ENCODE results near the gene NRG3. TPM values are rescaled to one million over a fixed set of nuclear protein-coding genes. Genes with fewer than 3 reads are reported as not detected.

NRG3 gene
- total RNA-seq, 1 donor from 2014 or later = 2.3 TPM

DNA sequence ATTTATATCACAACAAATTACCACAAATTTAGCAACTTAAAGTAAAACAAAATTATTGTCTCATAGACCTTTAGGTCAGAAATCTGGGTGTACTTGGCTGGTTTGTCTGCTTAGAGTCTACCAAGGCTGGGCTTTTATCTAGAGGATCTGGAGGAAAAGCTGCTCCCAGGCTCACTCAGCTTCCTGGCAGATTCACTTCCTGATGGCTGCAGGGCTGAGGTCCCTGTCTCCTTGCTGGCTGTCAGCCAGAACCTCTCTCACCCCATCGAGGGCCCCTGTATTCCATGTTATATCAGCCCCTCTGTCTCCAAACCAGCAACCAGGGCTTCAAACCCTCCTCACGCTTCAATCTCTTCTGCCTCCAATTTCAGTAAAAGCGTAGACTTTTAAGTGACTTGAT lies 734.9 kb downstream of the NRG3 start:
- TF ChIP-seq CTCF (IDR thresholded peaks at IDR 0.05) = no peak
- Histone ChIP-seq H3K27me3 (no peaks in the 10 kb centered on the region), H3K27ac (no peak overlapping the region), H3K4me3 (no peak overlapping the region), H3K4me1 (no peaks in the 10 kb centered on the region), H3K36me3 (no peaks in the 10 kb centered on the region), H3K9me3 (no peaks in the 10 kb centered on the region)
- ATAC-seq = no peak
- intact Hi-C loops (cut with DNase I) = no loop called here
- DNase-seq = no peak

DNA sequence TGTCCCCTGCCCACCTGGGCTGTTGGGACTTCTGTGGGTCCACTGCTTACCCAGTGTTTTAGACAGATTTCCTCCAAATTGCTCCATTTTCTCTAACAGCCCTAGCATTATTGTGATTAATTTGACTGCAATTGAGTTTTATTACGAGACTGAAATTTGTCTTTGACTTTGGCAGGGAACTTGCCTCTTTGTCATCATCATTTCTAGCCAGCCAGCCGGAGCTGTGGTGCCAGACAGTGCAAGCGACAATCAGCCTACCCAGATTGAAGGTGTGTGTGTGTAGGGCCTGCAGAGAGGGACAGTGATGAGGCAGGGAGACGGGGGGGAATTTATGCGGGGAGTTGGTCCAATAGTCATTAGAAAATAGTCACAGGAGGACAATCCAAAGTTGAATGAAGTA lies 743.0 kb downstream of the NRG3 start:
- Histone ChIP-seq H3K27ac (no peak overlapping the region), H3K36me3 (no peaks in the 10 kb centered on the region), H3K27me3 (no peaks in the 10 kb centered on the region), H3K4me3 (no peak overlapping the region), H3K4me1 (no peaks in the 10 kb centered on the region), H3K9me3 (no peaks in the 10 kb centered on the region)
- ATAC-seq (no peak), DNase-seq (no peak)
- no peak for TF ChIP-seq CTCF (IDR thresholded peaks at IDR 0.05)
- intact Hi-C loops (cut with DNase I) = no loop called here

DNA sequence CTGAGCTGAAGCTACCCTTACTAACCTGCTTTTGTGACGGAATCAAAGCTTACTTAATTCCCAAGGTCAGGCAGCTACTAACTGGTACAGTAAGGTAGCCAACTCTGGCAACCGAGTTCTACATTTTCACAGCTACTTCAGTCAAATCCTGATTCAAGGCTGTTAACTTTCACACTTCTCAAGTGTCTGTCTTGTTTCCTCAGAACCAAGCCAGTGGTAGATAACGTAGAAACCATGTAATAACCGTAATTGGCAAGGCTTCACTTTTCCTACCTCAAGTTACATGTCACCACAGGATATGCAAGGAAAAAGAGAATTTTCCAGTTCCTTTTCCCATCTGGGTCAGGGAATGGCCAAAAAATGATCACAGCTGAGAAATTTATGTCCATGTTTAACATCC lies 746.7 kb downstream of the NRG3 start:
- Histone ChIP-seq H3K36me3 (no peaks in the 10 kb centered on the region), H3K27me3 (no peaks in the 10 kb centered on the region), H3K4me3 (no peak overlapping the region), H3K4me1 (no peaks in the 10 kb centered on the region), H3K9me3 (no peaks in the 10 kb centered on the region), H3K27ac (no peak overlapping the region)
- DNase-seq = no peak
- ATAC-seq = no peak
- TF ChIP-seq CTCF (IDR thresholded peaks at IDR 0.05) = no peak
- intact Hi-C loops (cut with DNase I) = no loop called here

DNA sequence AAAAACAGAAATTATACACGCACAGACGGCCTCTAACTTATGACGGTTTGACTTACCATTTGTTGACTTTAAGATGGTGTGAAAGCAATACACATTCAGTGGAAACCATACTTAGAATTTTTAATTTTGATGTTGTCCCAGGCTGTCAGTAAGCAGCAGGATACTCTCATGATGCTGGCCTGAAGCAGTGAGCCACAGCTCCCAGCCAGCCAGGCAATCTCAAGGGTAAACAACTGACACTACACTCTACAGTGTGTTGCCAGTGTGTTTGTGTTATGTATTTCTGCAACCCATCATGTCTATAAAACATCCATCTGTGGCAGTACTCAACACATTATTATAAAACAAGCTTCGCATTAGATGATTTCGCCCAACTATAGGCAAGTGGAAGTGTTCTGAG lies 747.5 kb downstream of the NRG3 start:
- Histone ChIP-seq H3K4me3 (no peak overlapping the region), H3K4me1 (no peaks in the 10 kb centered on the region), H3K36me3 (no peaks in the 10 kb centered on the region), H3K27me3 (no peaks in the 10 kb centered on the region), H3K9me3 (no peaks in the 10 kb centered on the region), H3K27ac (no peak overlapping the region)
- DNase-seq (no peak), ATAC-seq (no peak)
- intact Hi-C loops (cut with DNase I) = no loop called here
- TF ChIP-seq CTCF (IDR thresholded peaks at IDR 0.05) = no peak

DNA sequence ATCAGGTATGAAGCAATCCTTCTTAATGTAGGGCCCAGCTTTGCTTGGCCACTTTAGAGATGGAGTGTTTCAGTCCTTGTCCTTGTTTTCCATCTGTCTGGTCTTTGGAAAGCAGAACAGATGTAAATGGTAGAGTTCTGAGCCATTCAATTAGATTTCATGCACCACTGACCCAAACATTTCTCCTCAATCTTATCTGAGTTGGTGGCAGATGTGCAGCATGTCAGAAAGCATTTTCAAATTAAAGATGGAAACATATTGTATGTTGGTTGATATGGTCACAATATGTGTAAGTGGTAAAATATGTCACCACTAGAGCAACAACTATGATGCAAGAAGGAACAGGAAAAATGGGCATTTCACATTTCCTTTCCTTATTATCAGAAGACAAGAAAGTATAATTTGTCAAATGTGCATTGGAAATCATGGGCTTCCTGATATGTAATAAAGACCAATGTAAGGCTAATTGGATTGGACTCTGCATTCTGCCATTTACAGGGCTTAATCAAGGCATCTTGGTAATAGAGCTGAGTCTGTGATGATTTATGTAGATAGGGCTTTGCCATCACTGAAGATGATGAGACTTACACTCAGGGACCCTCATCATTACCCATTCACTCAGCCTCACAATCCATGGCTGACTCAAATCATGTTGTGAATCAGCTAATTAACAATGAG lies 750.7 kb downstream of the NRG3 start:
- intact Hi-C loops (cut with DNase I) = no loop called here
- no peak for TF ChIP-seq CTCF (IDR thresholded peaks at IDR 0.05)
- ATAC-seq (no peak), DNase-seq (no peak)
- no peak overlapping the region for H3K4me3 ChIP-seq
- no peaks in the 10 kb centered on the region for H3K4me1 ChIP-seq
- no peak overlapping the region for H3K27ac ChIP-seq
- no peaks in the 10 kb centered on the region for H3K27me3 ChIP-seq
- H3K9me3 ChIP-seq = no peaks in the 10 kb centered on the region
- no peaks in the 10 kb centered on the region for H3K36me3 ChIP-seq

GRCh38 chr10:82628373-82628772 lies 753.4 kb downstream of the NRG3 start:
- H3K9me3 ChIP-seq = no peaks in the 10 kb centered on the region
- H3K27me3 ChIP-seq = no peaks in the 10 kb centered on the region
- no peaks in the 10 kb centered on the region for H3K4me1 ChIP-seq
- TF ChIP-seq CTCF (IDR thresholded peaks at IDR 0.05) = no peak
- no peak overlapping the region for H3K27ac ChIP-seq
- no peaks in the 10 kb centered on the region for H3K36me3 ChIP-seq
- DNase-seq = no peak
- intact Hi-C loops (cut with DNase I) = no loop called here
- ATAC-seq = peak; percentile 68
- H3K4me3 ChIP-seq = no peak overlapping the region

Measured in upper lobe of right lung (tissue), 1 donor.